Breast epithelium (tissue), 4 donors: ENCODE data around the gene IPO9. TPM values are rescaled to one million over a fixed set of nuclear protein-coding genes. Genes with fewer than 3 reads are reported as not detected.

Source experiments
- DNase-seq, 2 donors: peaks; one replicate each; pipeline ENCODE4 v3.0.0-alpha.2; 2019; ENCODE audit warnings: low spot score in 2 of 2
- H3K27ac ChIP-seq, 2 donors: fragments of 200-600 bp; sonication (generic) in 1 of 2; one replicate each; pipeline ENCODE4 v1.5.1; 2016 to 2019; ENCODE audit warnings: mild to moderate bottlenecking in 1 of 2
- H3K27me3 ChIP-seq, 2 donors: fragments of 200-600 bp; sonication (generic) in 1 of 2; one replicate each; pipeline versions ENCODE4 v1.5.1 to v1.6.0; 2017 to 2019; ENCODE audit warnings: control low read depth in 1 of 2, mild to moderate bottlenecking in 1 of 2
- H3K36me3 ChIP-seq: fragments of 200-600 bp; one replicate; pipeline ENCODE4 v1.5.1; 2019
- H3K4me1 ChIP-seq, 2 donors: fragments of 200-600 bp; sonication (generic); one replicate each; pipeline ENCODE4 v1.5.1; 2016 to 2019; ENCODE audit warnings: control low read depth in 1 of 2
- H3K4me3 ChIP-seq, 3 donors: fragments of 200-600 bp; sonication (generic); 1 replicate in 2 of 3; 2 replicates in 1 of 3; pipeline ENCODE4 v1.5.1; 2016 to 2019; ENCODE audit warnings: mild to moderate bottlenecking in 3 of 3, moderate library complexity in 2 of 3
- H3K9me3 ChIP-seq, 2 donors: fragments of 200-600 bp; sonication (generic) in 1 of 2; one replicate each; pipeline ENCODE4 v1.5.1; 2016 to 2019; ENCODE audit warnings: control low read depth in 1 of 2
- CTCF ChIP-seq, 3 donors: fragments of 450-650 bp; IDR thresholded peaks; one replicate each; pipeline ENCODE4 v1.5.1; 2016 to 2017; ENCODE audit warnings: antibody characterized with exemption in 3 of 3, mild to moderate bottlenecking in 3 of 3, moderate library complexity in 3 of 3
- POLR2A ChIP-seq: fragments of 450-650 bp; IDR thresholded peaks from one replicate; pipeline ENCODE4 v1.6.1; 2016; ENCODE audit warnings: antibody characterized with exemption, mild to moderate bottlenecking, moderate library complexity
- POLR2AphosphoS5 ChIP-seq, 3 donors: sonication (generic); formaldehyde crosslinking; IDR thresholded peaks; one replicate each; pipeline ENCODE4 v1.6.1; 2017; ENCODE audit warnings: antibody characterized with exemption in 3 of 3
- intact Hi-C: fragments of 100-400 bp; cut with DNase I; formaldehyde crosslinking; loops from one replicate; pipeline ENCODE4 v1.15.1; 2023; ENCODE audit warnings: low total_unique reads
- total RNA-seq, 3 donors: library from RNA; depleted of rRNA; stranded (reverse); fragments of >200 nt; gene quantifications; one replicate each; pipeline ENCODE4 v1.1.0, GENCODE V29; 2016

IPO9 gene
- total RNA-seq, 3 donors from 2014 or later: 15.2 to 21.3 (median 18.1) TPM

GRCh38 chr1:201808633-201808990, 20.3 kb upstream of the IPO9 start:
- Histone ChIP-seq H3K27ac (no peak overlapping the region), H3K4me3 (no peak overlapping the region), H3K4me1 (no peaks in the 10 kb centered on the region), H3K27me3 (no peaks in the 10 kb centered on the region), H3K9me3 (no peaks in the 10 kb centered on the region), H3K36me3 (peaks cover 7% of the 10 kb centered on the region)
- DNase-seq: no peak
- TF ChIP-seq CTCF (IDR thresholded peaks at IDR 0.05): no peak
- no peak for TF ChIP-seq POLR2A
- intact Hi-C loops: no loop called here

- Histone ChIP-seq H3K36me3 (peaks cover 7% of the 10 kb centered on the region), H3K9me3 (no peaks in the 10 kb centered on the region), H3K4me3 (no peak overlapping the region), H3K27me3 (no peaks in the 10 kb centered on the region), H3K4me1 (no peaks in the 10 kb centered on the region), H3K27ac (no peak overlapping the region)
- TF ChIP-seq POLR2A (no peak), POLR2AphosphoS5 (IDR thresholded peaks at IDR 0.05) (no peak), CTCF (IDR thresholded peaks at IDR 0.05) (no peak)
- DNase-seq: no peak
- intact Hi-C loops: loop anchor here (2.0 kb wide), 1 partner anchor 77 kb away; no protein-coding TSS in a partner anchor
These were observed 19.1 kb upstream of the IPO9 start for GRCh38 chr1:201809876-201810275.

GRCh38 chr1:201810466-201811216, 18.3 kb upstream of the IPO9 start:
- intact Hi-C loops: loop anchor here (2.0 kb wide), 1 partner anchor 78 kb away; no protein-coding TSS in a partner anchor
- no peaks in the 10 kb centered on the region for H3K4me1 ChIP-seq
- no peaks in the 10 kb centered on the region for H3K27me3 ChIP-seq
- no peaks in the 10 kb centered on the region for H3K9me3 ChIP-seq
- no peak for TF ChIP-seq CTCF (IDR thresholded peaks at IDR 0.05)
- no peak for TF ChIP-seq POLR2AphosphoS5 (IDR thresholded peaks at IDR 0.05)
- TF ChIP-seq POLR2A: no peak
- no peak overlapping the region for H3K27ac ChIP-seq
- peaks cover 7% of the 10 kb centered on the region for H3K36me3 ChIP-seq
- DNase-seq: no peak
- H3K4me3 ChIP-seq: no peak overlapping the region

GRCh38 chr1:201813226-201813625, 15.7 kb upstream of the IPO9 start:
- Histone ChIP-seq H3K4me1 (no peaks in the 10 kb centered on the region), H3K27me3 (no peaks in the 10 kb centered on the region), H3K9me3 (no peaks in the 10 kb centered on the region), H3K27ac (no peak overlapping the region), H3K4me3 (no peak overlapping the region), H3K36me3 (peaks cover 7% of the 10 kb centered on the region)
- no peak for TF ChIP-seq CTCF (IDR thresholded peaks at IDR 0.05)
- TF ChIP-seq POLR2AphosphoS5 (IDR thresholded peaks at IDR 0.05): no peak
- TF ChIP-seq POLR2A: no peak
- intact Hi-C loops: no loop called here
- DNase-seq: no peak

- Histone ChIP-seq H3K9me3 (no peaks in the 10 kb centered on the region), H3K27me3 (no peaks in the 10 kb centered on the region), H3K4me1 (no peaks in the 10 kb centered on the region), H3K4me3 (no peak overlapping the region), H3K36me3 (no peaks in the 10 kb centered on the region), H3K27ac (no peak overlapping the region)
- DNase-seq: no peak
- intact Hi-C loops: no loop called here
- TF ChIP-seq POLR2AphosphoS5 (IDR thresholded peaks at IDR 0.05) (no peak), CTCF (IDR thresholded peaks at IDR 0.05) (no peak), POLR2A (no peak)
These were observed 12.6 kb upstream of the IPO9 start for GRCh38 chr1:201816309-201816854.
